ENCODE measurements around the gene GRAMD1A.

GRAMD1A gene

DNA sequence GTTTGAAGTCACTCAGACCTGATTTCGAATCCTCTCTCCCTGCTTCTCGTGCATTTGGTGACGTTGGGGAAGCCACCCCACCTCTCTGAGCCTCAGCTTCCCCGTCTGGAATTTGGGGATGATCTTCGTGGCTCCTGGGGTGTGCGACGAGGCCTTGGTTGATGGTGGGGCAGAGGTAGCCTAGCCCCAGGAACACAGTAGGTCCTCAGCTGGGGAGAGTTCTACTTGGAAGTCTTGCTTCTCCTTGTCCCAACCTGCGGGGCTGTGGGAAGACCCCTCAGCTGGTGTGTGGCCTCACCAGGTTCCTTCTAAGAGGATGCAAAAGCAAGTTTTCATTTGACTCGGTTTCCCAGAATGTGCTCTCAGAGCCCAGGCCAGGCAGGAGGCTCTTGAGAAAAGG, 54.5 kb downstream of the GRAMD1A start:
- H3K27ac ChIP-seq = no peak overlapping the region
- TF ChIP-seq, protein P1, sequence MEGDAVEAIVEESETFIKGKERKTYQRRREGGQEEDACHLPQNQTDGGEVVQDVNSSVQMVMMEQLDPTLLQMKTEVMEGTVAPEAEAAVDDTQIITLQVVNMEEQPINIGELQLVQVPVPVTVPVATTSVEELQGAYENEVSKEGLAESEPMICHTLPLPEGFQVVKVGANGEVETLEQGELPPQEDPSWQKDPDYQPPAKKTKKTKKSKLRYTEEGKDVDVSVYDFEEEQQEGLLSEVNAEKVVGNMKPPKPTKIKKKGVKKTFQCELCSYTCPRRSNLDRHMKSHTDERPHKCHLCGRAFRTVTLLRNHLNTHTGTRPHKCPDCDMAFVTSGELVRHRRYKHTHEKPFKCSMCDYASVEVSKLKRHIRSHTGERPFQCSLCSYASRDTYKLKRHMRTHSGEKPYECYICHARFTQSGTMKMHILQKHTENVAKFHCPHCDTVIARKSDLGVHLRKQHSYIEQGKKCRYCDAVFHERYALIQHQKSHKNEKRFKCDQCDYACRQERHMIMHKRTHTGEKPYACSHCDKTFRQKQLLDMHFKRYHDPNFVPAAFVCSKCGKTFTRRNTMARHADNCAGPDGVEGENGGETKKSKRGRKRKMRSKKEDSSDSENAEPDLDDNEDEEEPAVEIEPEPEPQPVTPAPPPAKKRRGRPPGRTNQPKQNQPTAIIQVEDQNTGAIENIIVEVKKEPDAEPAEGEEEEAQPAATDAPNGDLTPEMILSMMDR (IDR thresholded peaks at IDR 0.05) = no peak
- TF ChIP-seq ZFX (IDR thresholded peaks at IDR 0.05; ENCODE audit: borderline replicate concordance) = no peak

DNA sequence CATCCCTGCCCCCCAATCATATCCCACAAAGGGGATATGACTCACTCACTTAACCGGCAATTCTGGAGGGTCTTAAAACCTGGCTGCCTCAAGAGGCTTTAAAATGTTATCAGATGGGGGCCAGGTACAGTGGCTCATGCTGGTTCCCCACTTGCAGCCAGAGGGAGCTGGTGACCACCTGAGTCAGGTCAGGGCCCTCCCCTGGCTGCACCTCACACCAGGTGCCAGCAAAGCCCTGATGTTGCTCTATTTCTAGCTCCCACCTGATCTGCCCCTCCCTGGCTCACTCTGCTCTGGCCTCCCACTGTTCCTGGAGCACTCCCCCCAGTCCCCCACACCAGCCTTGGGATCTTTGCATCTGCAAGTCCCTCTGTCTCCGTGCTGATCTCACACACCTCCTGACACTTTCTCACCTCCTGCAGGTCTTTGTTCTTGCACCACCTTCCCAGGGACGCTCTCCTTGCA, 55.6 kb downstream of the GRAMD1A start:
- no peak overlapping the region for H3K27ac ChIP-seq
- TF ChIP-seq, protein P1 (IDR thresholded peaks at IDR 0.05) = no peak
- no peak for TF ChIP-seq ZFX (IDR thresholded peaks at IDR 0.05; ENCODE audit: borderline replicate concordance)

DNA sequence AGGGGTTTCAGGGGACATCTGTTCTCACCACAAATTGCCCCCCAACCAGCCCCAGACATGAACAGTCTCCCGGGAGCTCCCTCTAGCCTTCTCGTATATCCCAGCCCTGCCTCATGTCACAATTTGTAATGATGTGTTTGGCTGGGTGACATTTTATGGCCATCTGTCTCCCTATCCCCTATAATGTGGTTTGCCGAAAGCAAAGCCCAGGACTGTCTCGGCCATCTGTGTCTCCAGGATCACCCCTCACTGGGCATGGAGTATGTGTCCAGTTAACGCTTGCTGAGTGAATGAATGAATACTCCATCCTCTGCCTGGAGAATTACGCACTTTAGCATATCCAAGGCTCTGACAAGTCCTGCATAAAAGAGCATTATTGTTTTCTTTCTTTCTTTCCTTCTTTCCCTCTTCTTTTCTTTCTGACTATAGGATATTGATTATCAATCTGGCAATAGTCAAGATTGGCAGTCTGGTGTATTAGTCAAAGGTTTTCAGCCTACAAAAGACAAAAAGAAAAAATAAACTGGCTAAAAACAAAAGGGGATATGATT, 56.5 kb downstream of the GRAMD1A start:
- no peak overlapping the region for H3K27ac ChIP-seq
- TF ChIP-seq ZFX (IDR thresholded peaks at IDR 0.05; ENCODE audit: borderline replicate concordance) = no peak
- TF ChIP-seq, protein P1 (IDR thresholded peaks at IDR 0.05) = no peak

DNA sequence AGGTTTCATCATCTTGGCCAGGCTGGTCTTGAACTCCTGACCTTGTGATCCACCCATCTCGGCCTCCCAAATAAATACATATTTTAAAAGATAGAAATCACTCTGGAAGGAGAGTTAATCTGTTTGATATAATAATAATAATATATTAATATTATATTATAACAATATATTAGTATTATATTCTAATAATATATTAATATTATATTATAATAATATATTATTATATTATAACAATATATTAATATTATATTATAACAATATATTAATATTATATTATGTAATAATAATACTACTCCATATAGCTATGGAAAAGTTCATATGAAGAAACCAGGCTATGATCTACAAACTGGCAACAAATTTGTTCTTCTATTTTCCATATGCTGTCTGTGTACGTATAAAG, 58.2 kb downstream of the GRAMD1A start:
- no peak for TF ChIP-seq ZFX (IDR thresholded peaks at IDR 0.05; ENCODE audit: borderline replicate concordance)
- TF ChIP-seq, protein P1 (IDR thresholded peaks at IDR 0.05) = no peak
- no peak overlapping the region for H3K27ac ChIP-seq

DNA sequence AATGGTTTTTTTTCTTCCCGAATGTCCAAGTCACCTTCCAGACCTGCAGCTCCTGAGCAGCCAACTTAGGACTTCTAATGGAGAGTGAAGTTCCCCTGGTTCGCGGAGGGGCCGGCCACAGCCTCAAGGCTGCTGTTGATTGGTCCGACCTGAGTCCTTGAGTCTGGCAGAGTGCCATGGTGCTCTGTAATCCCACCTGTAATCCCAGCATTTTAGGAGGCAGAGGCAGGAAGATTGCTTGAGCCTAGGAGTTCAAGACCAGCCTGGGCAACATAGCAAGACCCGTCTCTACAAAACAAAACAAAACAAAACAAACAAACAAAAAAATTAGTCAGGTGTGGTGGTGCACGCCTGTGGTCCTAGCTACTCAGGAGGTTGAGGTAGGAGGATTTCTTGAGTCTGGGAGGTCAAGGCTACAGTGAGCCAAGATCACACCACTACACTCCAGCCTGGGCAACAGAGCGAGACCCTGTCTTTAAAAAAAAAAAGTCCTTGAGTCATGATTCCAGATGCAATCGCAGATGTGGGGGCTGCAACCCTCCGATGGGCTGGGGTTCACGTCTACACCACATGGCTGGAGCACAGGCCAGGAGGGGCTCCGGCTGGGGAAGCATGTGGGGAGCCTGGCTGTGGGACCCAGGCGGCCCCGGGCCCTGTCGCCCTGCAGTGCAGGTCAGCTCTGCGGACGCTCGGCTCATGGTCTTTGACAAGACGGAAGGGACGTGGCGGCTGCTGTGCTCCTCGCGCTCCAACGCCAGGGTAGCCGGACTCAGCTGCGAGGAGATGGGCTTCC, 59.1 kb downstream of the GRAMD1A start:
- TF ChIP-seq, protein P1 (IDR thresholded peaks at IDR 0.05) = no peak
- no peak for TF ChIP-seq ZFX (IDR thresholded peaks at IDR 0.05; ENCODE audit: borderline replicate concordance)
- no peak overlapping the region for H3K27ac ChIP-seq

DNA sequence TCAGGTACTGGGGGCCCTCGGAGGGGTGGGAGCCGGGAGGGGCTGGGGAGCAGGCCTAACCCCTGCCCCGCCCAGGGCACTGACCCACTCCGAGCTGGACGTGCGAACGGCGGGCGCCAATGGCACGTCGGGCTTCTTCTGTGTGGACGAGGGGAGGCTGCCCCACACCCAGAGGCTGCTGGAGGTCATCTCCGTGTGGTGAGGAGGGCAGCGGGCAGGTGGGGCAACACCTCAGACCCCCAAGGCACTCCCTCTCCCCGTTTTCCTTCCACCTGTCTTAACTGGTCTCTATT, 59.6 kb downstream of the GRAMD1A start:
- TF ChIP-seq ZFX (IDR thresholded peaks at IDR 0.05; ENCODE audit: borderline replicate concordance) = no peak
- TF ChIP-seq, protein P1 (IDR thresholded peaks at IDR 0.05) = no peak

DNA sequence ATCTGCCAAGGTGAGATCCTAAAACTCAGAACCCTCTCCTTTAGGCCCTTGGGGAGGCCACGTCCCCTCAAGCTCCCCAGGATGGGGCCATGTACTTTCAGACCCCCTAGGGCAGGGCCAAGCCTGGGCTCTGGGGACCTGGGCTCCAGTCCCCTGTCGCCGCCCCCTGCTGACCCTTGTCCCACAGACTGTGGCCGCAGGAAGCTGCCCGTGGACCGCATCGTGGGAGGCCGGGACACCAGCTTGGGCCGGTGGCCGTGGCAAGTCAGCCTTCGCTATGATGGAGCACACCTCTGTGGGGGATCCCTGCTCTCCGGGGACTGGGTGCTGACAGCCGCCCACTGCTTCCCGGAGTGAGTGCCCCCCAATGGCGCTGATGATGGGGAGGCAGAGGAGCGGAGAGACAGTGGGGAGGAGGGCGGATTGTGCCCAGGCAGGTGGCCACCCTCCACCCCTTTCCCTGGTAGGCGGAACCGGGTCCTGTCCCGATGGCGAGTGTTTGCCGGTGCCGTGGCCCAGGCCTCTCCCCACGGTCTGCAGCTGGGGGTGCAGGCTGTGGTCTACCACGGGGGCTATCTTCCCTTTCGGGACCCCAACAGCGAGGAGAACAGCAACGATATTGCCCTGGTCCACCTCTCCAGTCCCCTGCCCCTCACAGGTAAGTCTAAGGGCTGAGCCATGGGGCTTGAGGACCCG, 60.2 kb downstream of the GRAMD1A start:
- TF ChIP-seq ZFX (IDR thresholded peaks at IDR 0.05; ENCODE audit: borderline replicate concordance) = no peak
- TF ChIP-seq, protein P1 (IDR thresholded peaks at IDR 0.05) = no peak
- no peak overlapping the region for H3K27ac ChIP-seq

More for the DNA sequence above, 59.6 kb downstream of the GRAMD1A start:
- H3K27ac ChIP-seq = no peak overlapping the region

Data from 22Rv1 (cell line).